ENCODE data around the gene MAMDC2. TPM values are rescaled to one million over a fixed set of nuclear protein-coding genes. Genes with fewer than 3 reads are reported as not detected.

The MAMDC2 gene
- total and polyA plus RNA-seq, 2 donors (not counting 1 experiment from before 2014, with no cell fraction given), result not detected

DNA sequence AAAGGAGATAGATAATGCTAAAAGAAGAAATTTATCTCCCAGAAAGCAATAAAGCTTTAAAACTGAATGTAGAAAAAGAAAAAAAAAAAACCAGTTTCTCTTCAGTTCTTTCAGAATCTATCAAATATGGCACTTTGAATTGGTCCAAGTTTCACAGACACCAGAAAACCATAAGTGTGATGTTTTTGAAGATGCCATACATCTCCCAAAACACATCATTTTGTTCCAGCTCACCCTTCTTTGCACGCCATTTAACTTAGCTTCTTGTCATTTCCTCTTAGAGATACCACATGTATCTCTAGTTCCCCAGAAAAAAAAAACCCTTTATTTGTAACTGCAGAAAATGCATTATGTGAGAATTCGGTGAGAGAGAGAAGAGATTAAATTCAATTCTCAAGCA is 46.1 kb upstream of the MAMDC2 start:
- Histone ChIP-seq H3K4me2 (replicated peaks; ENCODE audit: low read depth, low read length, poor library complexity, severe bottlenecking) (no peak overlapping the region), H3K4me3 (ENCODE audit: control extremely low read depth in 1 of 5, extremely low read depth in 1 of 5, insufficient read depth in 1 of 5, low read depth in 2 of 5, low read length in 4 of 5) (no peak overlapping the region), H4K20me1 (ENCODE audit: control insufficient read depth, insufficient read depth, low read length, poor library complexity, severe bottlenecking) (no peaks in the 10 kb centered on the region), H3K27me3 (replicated peaks in 1 of 4; ENCODE audit: control extremely low read depth in 1 of 4, control insufficient read depth in 3 of 4, insufficient read depth in 4 of 4, low read length in 3 of 4) (peaks cover 0 to 4% (median 0%) of the 10 kb centered on the region in 4 experiments), H3K27ac (ENCODE audit: low read length in 2 of 2) (no peak overlapping the region), H3K4me1 (ENCODE audit: control insufficient read depth in 2 of 2, insufficient read depth in 2 of 2, low read length in 2 of 2) (no peaks in the 10 kb centered on the region), H3K9me3 (ENCODE audit: control extremely low read depth in 1 of 3, control insufficient read depth in 2 of 3, insufficient read depth in 1 of 3, low read length in 2 of 3) (no peaks in the 10 kb centered on the region), H3K36me3 (replicated peaks in 1 of 2; ENCODE audit: control extremely low read depth in 1 of 2, control insufficient read depth in 1 of 2, extremely low read depth in 1 of 2, insufficient read depth in 2 of 2, low read length in 1 of 2) (no peaks in the 10 kb centered on the region), H2AFZ (ENCODE audit: insufficient read depth, low read depth, low read length, poor library complexity, severe bottlenecking) (no peak overlapping the region), H3K79me2 (ENCODE audit: control insufficient read depth, insufficient read depth, low read length) (no peaks in the 10 kb centered on the region), H3K9ac (ENCODE audit: low read length) (no peak overlapping the region)
- Mint-ChIP-seq H3K4me3 (no peak overlapping the region), H3K4me1 (no peaks in the 10 kb centered on the region), H3K27ac (no peak overlapping the region), H3K27me3 (peaks cover 11% of the 10 kb centered on the region), H3K9me3 (ENCODE audit: insufficient read depth) (no peaks in the 10 kb centered on the region)
- DNase-seq (no peak), ATAC-seq (ENCODE audit: low read depth) (no peak)
- ChIA-PET POLR2A (no interaction called here), CTCF (no interaction called here)
- no CpG with 5 or more reads among the region's 2 CpGs for WGBS (ENCODE audit: insufficient coverage)
- TF ChIP-seq CTCF (IDR thresholded peaks at IDR 0.05) (no peak), EZH2 (IDR thresholded peaks at IDR 0.05; ENCODE audit: borderline replicate concordance, insufficient read depth, low read depth, low read length, poor library complexity, severe bottlenecking) (no peak)
- intact Hi-C loops (cut with micrococcal nuclease), result no loop called here

DNA sequence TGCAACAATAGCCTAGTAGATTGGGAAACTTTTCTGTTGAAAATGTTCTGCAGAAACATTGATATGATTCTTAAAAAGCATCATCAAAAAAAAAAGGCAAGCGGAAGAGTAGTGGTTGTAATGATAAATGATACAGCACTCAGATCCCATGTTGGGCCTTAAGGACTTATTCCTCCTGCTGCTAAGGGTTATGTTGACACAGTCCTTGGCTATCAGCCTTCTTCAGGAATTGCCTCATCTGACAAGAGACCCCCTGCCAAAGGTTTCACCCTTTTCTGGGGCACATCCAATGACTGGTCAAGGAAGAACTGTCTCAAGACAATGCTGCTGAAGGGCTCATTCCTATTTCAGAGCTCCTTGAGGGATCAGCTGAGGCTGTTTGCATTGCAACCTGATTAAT is 44.3 kb upstream of the MAMDC2 start:
- Histone ChIP-seq H4K20me1 (ENCODE audit: control insufficient read depth, insufficient read depth, low read length, poor library complexity, severe bottlenecking) (no peaks in the 10 kb centered on the region), H3K36me3 (replicated peaks in 1 of 2; ENCODE audit: control extremely low read depth in 1 of 2, control insufficient read depth in 1 of 2, extremely low read depth in 1 of 2, insufficient read depth in 2 of 2, low read length in 1 of 2) (no peaks in the 10 kb centered on the region), H3K4me1 (ENCODE audit: control insufficient read depth in 2 of 2, insufficient read depth in 2 of 2, low read length in 2 of 2) (no peaks in the 10 kb centered on the region), H3K79me2 (ENCODE audit: control insufficient read depth, insufficient read depth, low read length) (no peaks in the 10 kb centered on the region), H3K9ac (ENCODE audit: low read length) (no peak overlapping the region), H3K4me2 (replicated peaks; ENCODE audit: low read depth, low read length, poor library complexity, severe bottlenecking) (no peak overlapping the region), H3K27me3 (replicated peaks in 1 of 4; ENCODE audit: control extremely low read depth in 1 of 4, control insufficient read depth in 3 of 4, insufficient read depth in 4 of 4, low read length in 3 of 4) (no peaks in the 10 kb centered on the region), H3K27ac (ENCODE audit: low read length in 2 of 2) (no peak overlapping the region), H3K4me3 (ENCODE audit: control extremely low read depth in 1 of 5, extremely low read depth in 1 of 5, insufficient read depth in 1 of 5, low read depth in 2 of 5, low read length in 4 of 5) (no peak overlapping the region), H3K9me3 (ENCODE audit: control extremely low read depth in 1 of 3, control insufficient read depth in 2 of 3, insufficient read depth in 1 of 3, low read length in 2 of 3) (no peaks in the 10 kb centered on the region), H2AFZ (ENCODE audit: insufficient read depth, low read depth, low read length, poor library complexity, severe bottlenecking) (no peak overlapping the region)
- Mint-ChIP-seq H3K9me3 (ENCODE audit: insufficient read depth) (no peaks in the 10 kb centered on the region), H3K4me3 (no peak overlapping the region), H3K27ac (no peak overlapping the region), H3K4me1 (no peaks in the 10 kb centered on the region), H3K27me3 (peaks cover 3% of the 10 kb centered on the region)
- ATAC-seq (ENCODE audit: low read depth) (no peak), DNase-seq (no peak)
- WGBS (ENCODE audit: insufficient coverage), result 100% methylated on average over 1 of the region's 1 CpG
- POLR2A ChIA-PET, result no interaction called here
- TF ChIP-seq EZH2 (IDR thresholded peaks at IDR 0.05; ENCODE audit: borderline replicate concordance, insufficient read depth, low read depth, low read length, poor library complexity, severe bottlenecking) (no peak), CTCF (IDR thresholded peaks at IDR 0.05) (no peak)
- CTCF ChIA-PET, result no interaction called here
- intact Hi-C loops (cut with micrococcal nuclease), result no loop called here

All from B cell (primary cell).